IPS-NIHi7 (cell line): ENCODE data around the gene MMP23B.
A peak's percentile ranks its signal among the peaks of the same experiment; 100 is the strongest.

Experiments
- DNase-seq: peaks from one replicate; pipeline ENCODE4 v3.0.0; 2012; ENCODE audit warnings: mixed read lengths; ENCODE audit errors: extremely low spot score

Gene MMP23B

GRCh38 chr1:1602968-1603506 is 28.9 kb upstream of the MMP23B start:
- no peak for DNase-seq

GRCh38 chr1:1603671-1604373 is 28.2 kb upstream of the MMP23B start:
- DNase-seq = no peak

- DNase-seq = no peak
Measured at GRCh38 chr1:1604374-1605033, 27.5 kb upstream of the MMP23B start.

GRCh38 chr1:1605034-1605591 is 26.9 kb upstream of the MMP23B start:
- no peak for DNase-seq

- no peak for DNase-seq
Measured at GRCh38 chr1:1605724-1606123, 26.2 kb upstream of the MMP23B start.

- no peak for DNase-seq
Measured at GRCh38 chr1:1606232-1606631, 25.7 kb upstream of the MMP23B start.

- DNase-seq = no peak
Measured at GRCh38 chr1:1609822-1610485, 22.0 kb upstream of the MMP23B start.

- no peak for DNase-seq
Measured at GRCh38 chr1:1610796-1611195, 21.2 kb upstream of the MMP23B start.

GRCh38 chr1:1612104-1612400 is 19.9 kb upstream of the MMP23B start:
- DNase-seq = no peak

- no peak for DNase-seq
Measured at GRCh38 chr1:1613509-1614082, 18.4 kb upstream of the MMP23B start.

GRCh38 chr1:1614204-1614953 is 17.6 kb upstream of the MMP23B start:
- no peak for DNase-seq

- DNase-seq = no peak
Measured at GRCh38 chr1:1614954-1615255, 17.1 kb upstream of the MMP23B start.

GRCh38 chr1:1615256-1616044 is 16.5 kb upstream of the MMP23B start, which contains the start of gene MIB2:
MIB2 (plus strand) TSS chr1:1615500; CDS start chr1:1623453, 7,953 bp downstream.
- peak; percentile 99 for DNase-seq

GRCh38 chr1:1616045-1616790 is 15.8 kb upstream of the MMP23B start:
- DNase-seq = no peak

GRCh38 chr1:1616838-1617237 is 15.1 kb upstream of the MMP23B start:
- DNase-seq = no peak

GRCh38 chr1:1617516-1617915 is 14.5 kb upstream of the MMP23B start:
- no peak for DNase-seq

GRCh38 chr1:1617925-1618324 is 14.0 kb upstream of the MMP23B start:
- DNase-seq = no peak

GRCh38 chr1:1618396-1619068 is 13.4 kb upstream of the MMP23B start:
- DNase-seq = no peak

- peak; percentile 69 for DNase-seq
Measured at GRCh38 chr1:1619917-1620361, 12.0 kb upstream of the MMP23B start.
